ENCODE measurements around the gene RGS12. TPM values are rescaled to one million over a fixed set of nuclear protein-coding genes. Genes with fewer than 3 reads are reported as not detected.

Gene RGS12
- total RNA-seq, 1 experiment from 2014 or later = 23.1 TPM

DNA sequence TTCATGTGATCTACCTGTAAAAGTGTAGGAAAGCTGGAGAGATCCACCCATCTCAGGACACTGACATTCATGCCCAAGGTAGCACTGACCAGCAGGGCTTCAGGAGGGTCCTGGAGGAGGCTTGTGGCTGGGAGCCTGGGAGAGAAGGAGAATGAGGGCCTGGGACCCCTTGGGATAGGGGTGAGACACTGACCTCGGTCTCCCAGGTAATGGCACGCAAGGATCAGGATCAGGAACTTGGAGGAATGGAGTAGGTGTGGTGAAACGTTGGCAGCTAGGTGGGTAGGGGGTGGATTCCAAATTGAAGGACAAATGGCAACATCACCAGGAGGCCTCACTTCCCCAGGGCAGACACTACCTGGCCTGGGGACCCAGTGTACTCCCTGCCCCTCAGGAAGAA, 12.4 kb upstream of the RGS12 start:
- H3K27ac Mint-ChIP-seq (ENCODE audit: unreplicated experiment) = no peak overlapping the region
- no peak for TF ChIP-seq CTCF (IDR thresholded peaks at IDR 0.05; ENCODE audit: insufficient read depth in 1 of 2, low read depth in 1 of 2, low read length in 1 of 2, severe bottlenecking in 1 of 2, unreplicated experiment in 1 of 2)
- H3K4me3 ChIP-seq (ENCODE audit: low read depth, low read length) = no peak overlapping the region
- no peaks in the 10 kb centered on the region for H3K9me3 Mint-ChIP-seq (ENCODE audit: unreplicated experiment)
- no TSS peak for BruUV-seq (replicated peaks)
- intact Hi-C loops (cut with micrococcal nuclease; ENCODE audit: unreplicated experiment) = no loop called here
- H3K4me1 Mint-ChIP-seq (ENCODE audit: low read depth, unreplicated experiment) = no peaks in the 10 kb centered on the region
- CTCF ChIA-PET = no interaction called here
- H3K27me3 ChIP-seq (replicated peaks; ENCODE audit: control insufficient read depth, insufficient read depth, low read length) = no peaks in the 10 kb centered on the region
- H3K36me3 ChIP-seq (ENCODE audit: control insufficient read depth, insufficient read depth, low read length) = no peaks in the 10 kb centered on the region
- POLR2A ChIA-PET = no interaction called here
- H3K36me3 Mint-ChIP-seq (ENCODE audit: insufficient read depth, unreplicated experiment) = no peaks in the 10 kb centered on the region
- peaks cover 14% of the 10 kb centered on the region for H3K27me3 Mint-ChIP-seq (ENCODE audit: insufficient read depth, unreplicated experiment)
- H3K4me1 ChIP-seq = no peaks in the 10 kb centered on the region
- H3K9me3 ChIP-seq = 0 out of 2 replicates have a peak, but pooled peaks cover 3% of the 10 kb centered on the region
- H3K4me3 Mint-ChIP-seq (ENCODE audit: unreplicated experiment) = no peak overlapping the region
- DNase-seq = no peak

- CTCF ChIA-PET = no interaction called here
- H3K4me3 Mint-ChIP-seq (ENCODE audit: unreplicated experiment) = no peak overlapping the region
These were observed 9.3 kb upstream of the RGS12 start for GRCh38 chr4:3283483-3283882.

GRCh38 chr4:3283916-3284315, 8.9 kb upstream of the RGS12 start:
- ChIA-PET POLR2A (no interaction called here), CTCF (no interaction called here)
- TF ChIP-seq CTCF (IDR thresholded peaks at IDR 0.05; ENCODE audit: insufficient read depth in 1 of 2, low read depth in 1 of 2, low read length in 1 of 2, severe bottlenecking in 1 of 2, unreplicated experiment in 1 of 2) = no peak
- Mint-ChIP-seq H3K4me3 (ENCODE audit: unreplicated experiment) (no peak overlapping the region), H3K27ac (ENCODE audit: unreplicated experiment) (no peak overlapping the region), H3K9me3 (ENCODE audit: unreplicated experiment) (no peaks in the 10 kb centered on the region), H3K27me3 (ENCODE audit: insufficient read depth, unreplicated experiment) (peaks cover 1% of the 10 kb centered on the region), H3K4me1 (ENCODE audit: low read depth, unreplicated experiment) (no peaks in the 10 kb centered on the region), H3K36me3 (ENCODE audit: insufficient read depth, unreplicated experiment) (no peaks in the 10 kb centered on the region)
- intact Hi-C loops (cut with micrococcal nuclease; ENCODE audit: unreplicated experiment) = no loop called here
- Histone ChIP-seq H3K9me3 (0 out of 2 replicates have a peak, but pooled peaks cover 3% of the 10 kb centered on the region), H3K4me3 (ENCODE audit: low read depth, low read length) (no peak overlapping the region), H3K36me3 (ENCODE audit: control insufficient read depth, insufficient read depth, low read length) (no peaks in the 10 kb centered on the region), H3K4me1 (no peaks in the 10 kb centered on the region), H3K27me3 (replicated peaks; ENCODE audit: control insufficient read depth, insufficient read depth, low read length) (no peaks in the 10 kb centered on the region)
- BruUV-seq (replicated peaks) = no TSS peak
- DNase-seq = no peak

More at GRCh38 chr4:3283483-3283882, 9.3 kb upstream of the RGS12 start:
- no peaks in the 10 kb centered on the region for H3K36me3 Mint-ChIP-seq (ENCODE audit: insufficient read depth, unreplicated experiment)
- POLR2A ChIA-PET = no interaction called here
- H3K9me3 Mint-ChIP-seq (ENCODE audit: unreplicated experiment) = no peaks in the 10 kb centered on the region
- H3K27me3 ChIP-seq (replicated peaks; ENCODE audit: control insufficient read depth, insufficient read depth, low read length) = no peaks in the 10 kb centered on the region
- H3K4me1 ChIP-seq = no peaks in the 10 kb centered on the region
- no peak for DNase-seq
- no peak overlapping the region for H3K4me3 ChIP-seq (ENCODE audit: low read depth, low read length)
- peaks cover 3% of the 10 kb centered on the region for H3K27me3 Mint-ChIP-seq (ENCODE audit: insufficient read depth, unreplicated experiment)
- TF ChIP-seq CTCF (IDR thresholded peaks at IDR 0.05; ENCODE audit: insufficient read depth in 1 of 2, low read depth in 1 of 2, low read length in 1 of 2, severe bottlenecking in 1 of 2, unreplicated experiment in 1 of 2) = no peak
- H3K36me3 ChIP-seq (ENCODE audit: control insufficient read depth, insufficient read depth, low read length) = no peaks in the 10 kb centered on the region
- H3K4me1 Mint-ChIP-seq (ENCODE audit: low read depth, unreplicated experiment) = no peaks in the 10 kb centered on the region
- 0 out of 2 replicates have a peak, but pooled peaks cover 3% of the 10 kb centered on the region for H3K9me3 ChIP-seq
- intact Hi-C loops (cut with micrococcal nuclease; ENCODE audit: unreplicated experiment) = no loop called here
- no peak overlapping the region for H3K27ac Mint-ChIP-seq (ENCODE audit: unreplicated experiment)
- no TSS peak for BruUV-seq (replicated peaks)

Measured in Caco-2 (cell line).